HS-5 (cell line): ENCODE data around the gene RHOJ.
"Not testable (repeated sequence)": the region's sequence is repeated elsewhere in the genome, so short reads cannot be mapped to it uniquely, and the experiment has no call there.

Experiments
- DNase-seq: peaks from one replicate; pipeline ENCODE4 v3.0.0-alpha.2; 2012; ENCODE audit warnings: low read depth

The RHOJ gene

DNA sequence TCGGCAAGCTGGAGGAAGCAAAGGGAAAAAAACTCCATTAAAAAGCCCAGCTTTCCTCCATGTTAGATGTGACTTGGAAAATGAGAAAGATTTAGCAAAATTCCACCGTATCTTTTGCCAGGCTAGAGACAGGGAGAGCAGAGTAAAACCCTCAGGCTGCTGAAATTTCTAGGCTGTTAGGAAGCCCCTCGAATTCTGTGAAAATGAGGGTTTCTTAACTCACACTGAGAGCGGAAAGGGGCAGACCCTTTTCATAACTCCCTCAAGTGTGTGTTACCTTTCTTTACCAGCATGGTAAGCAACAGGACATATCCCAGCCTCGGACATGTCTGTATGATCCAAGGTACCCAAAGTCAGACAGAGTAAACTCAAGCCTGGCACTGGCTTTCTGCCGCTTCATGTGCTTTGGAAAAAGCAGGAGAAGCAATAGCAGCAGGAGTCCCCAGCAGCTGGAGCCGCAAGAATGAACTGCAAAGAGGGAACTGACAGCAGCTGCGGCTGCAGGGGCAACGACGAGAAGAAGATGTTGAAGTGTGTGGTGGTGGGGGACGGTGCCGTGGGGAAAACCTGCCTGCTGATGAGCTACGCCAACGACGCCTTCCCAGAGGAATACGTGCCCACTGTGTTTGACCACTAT lies at the start of gene RHOJ:
RHOJ (plus strand) TSS at position 37 of the 637 bp plus-strand sequence; CDS start at position 464, 427 bp downstream.
- DNase-seq: no peak

DNA sequence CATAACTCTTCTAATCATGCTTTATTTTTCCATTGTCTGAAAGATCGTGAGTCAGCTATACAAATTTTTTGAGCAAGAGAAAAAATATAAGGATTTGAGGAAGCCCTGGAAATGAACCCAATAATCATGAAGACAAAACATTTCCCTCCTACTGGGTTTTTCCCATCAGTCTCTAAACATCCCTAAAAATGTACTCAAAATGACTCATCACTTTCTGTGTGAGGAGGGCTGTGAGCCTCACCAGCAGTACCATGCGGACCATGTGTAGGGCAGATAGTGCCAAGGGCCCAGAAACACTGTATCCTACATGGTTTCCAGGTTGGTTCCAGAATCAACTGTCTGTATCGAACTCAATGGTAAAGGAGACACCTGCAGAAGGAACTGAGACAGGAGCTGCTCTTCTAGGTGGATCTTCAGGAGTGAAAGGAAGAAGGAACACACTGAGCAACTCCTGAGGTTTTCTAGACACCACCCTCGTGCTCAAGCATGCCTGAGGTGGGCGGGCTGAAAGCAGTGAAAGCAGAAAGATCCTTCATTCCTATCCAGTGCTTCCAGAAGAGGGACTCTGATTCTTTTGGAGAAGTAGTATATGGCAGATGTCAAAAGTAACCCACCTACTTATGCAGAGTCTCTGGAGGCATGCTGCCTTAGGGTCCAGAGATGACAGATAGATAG lies 48.6 kb upstream of the RHOJ start:
- DNase-seq: no peak

DNA sequence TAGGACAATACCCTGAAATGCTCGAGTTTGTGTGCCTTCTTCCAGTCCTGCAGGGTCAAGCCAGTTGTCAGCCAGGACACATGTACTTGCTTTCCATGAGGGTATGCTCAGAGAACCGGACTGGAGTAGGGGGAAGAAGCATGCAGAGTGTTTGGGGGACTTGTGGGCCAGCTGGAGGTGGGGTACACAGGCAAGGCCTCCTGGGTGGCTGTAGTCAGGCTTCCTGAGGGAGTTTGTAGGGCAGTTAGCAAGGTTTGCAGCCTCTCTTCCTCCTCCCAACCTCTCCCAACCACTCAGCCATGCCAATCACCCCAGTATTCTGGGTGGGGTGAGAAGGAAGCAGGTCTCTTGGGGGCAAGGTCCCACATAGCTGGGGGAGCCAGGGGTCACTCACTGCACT lies 47.0 kb upstream of the RHOJ start:
- no peak for DNase-seq

DNA sequence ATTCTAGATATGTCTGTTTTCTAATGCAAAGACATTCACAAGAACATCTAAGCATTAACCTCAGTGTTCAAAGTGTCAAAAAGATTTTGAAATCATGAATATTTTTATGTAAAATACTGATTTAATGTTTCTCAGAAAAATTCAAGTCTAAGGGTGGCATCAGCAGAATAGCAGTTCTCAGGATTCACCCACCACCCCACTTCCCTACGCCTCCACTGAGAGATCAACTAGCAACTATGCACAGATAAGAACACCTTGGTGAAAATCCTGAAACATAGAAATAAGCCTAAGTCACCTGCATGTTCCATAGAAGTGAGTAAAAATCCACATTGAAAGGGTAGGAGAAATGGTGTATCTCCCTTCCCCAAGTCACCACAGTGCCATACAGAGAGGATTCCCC lies 40.9 kb upstream of the RHOJ start:
- DNase-seq: no peak

DNA sequence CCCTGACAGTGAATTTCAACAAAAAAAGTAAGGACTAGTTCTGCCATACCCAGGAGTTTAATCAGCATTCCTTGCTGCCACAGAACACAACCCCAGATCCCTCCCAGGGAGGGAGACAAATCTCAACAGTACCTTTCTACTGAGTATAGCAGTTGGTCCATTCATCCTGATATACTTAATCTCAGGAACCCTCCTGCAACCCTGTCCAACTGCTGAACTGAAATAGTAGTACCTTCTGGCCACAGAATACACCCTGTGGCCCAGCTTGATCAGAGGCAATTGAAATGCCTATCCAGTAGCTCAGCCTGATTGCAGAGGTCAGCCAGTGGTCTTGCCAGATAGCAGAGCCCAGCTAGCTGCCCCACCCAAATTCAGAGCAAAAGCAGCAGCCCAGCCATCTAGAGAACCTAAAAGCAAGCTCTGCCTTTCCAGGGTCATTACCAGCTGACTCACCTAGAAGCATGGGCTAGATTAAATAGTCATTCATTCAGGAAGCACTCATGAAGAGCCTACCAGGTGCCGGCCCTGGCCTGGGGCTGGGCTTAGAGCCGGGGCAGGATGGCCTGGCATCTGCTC lies 40.0 kb upstream of the RHOJ start:
- no peak for DNase-seq

DNA sequence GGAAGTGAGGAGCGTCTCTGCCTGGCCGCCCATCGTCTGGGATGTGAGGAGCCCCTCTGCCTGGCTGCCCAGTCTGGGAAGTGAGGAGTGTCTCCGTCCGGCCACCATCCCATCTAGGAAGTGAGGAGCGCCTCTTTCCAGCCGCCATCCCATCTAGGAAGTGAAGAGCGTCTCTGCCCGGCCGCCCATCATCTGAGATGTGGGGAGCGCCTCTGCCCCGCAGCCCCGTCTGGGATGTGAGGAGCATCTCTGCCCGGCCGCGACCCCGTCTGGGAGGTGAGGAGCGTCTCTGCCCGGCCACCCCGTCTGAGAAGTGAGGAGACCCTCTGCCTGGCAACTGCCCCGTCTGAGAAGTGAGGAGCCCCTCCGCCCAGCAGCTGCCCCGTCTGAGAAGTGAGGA lies 39.0 kb upstream of the RHOJ start:
- not testable (repeated sequence) for DNase-seq

DNA sequence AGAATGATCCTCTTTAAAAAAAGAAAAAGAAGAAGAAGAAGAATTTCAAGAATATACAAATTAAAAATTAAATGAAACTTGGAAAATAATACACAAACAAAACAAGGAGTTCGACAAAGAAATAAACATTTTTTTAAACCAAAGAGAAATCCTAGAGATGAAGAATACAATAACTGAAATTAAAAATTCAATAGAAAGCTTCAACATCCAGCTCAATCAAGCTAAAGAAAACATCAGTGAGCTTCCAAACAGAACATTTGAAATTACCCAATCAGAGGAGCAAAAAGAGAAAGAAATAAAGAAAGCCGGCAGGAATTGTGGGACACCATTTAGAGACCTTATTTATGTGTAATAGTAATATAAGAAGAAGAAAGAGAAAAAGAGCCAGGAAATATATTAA lies 37.2 kb upstream of the RHOJ start:
- DNase-seq: no peak

DNA sequence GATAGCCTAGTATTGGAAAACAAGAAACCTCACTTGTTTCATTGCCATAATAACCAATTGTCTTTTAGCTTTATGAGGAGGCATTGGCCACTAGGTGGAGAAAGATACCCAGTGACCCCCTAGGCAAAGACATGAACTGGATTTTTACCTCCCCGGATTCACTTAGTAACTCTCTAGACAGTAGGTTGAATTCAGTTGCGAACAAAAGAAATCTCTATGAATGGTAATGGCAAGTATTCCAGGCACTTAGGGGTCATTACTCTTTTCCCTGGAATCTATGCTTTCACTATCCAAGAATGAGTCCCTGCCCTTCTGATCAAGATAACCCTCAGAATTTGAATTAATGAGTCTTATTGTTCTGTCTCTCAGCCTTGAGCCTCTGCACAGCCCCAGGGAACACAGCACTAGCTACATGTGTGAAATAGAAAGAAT lies 29.5 kb upstream of the RHOJ start:
- DNase-seq: no peak

DNA sequence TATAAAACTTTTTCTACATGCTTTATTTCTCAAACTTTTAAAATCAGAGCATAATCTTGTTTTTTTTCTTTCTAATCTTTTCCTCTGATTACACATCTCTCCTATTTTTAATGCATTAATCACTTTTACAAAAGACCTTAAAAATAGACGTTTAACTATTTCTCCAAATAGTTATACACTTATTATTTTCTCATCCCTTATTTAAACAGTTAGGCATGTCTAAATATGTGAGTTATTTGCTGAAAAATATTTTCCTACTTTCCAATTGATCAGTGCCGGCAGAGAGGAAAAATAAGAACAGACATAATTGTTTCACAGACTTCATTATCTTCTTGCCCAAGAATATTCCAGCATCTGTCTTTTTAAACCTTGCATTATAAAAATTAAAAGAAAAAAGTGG lies 28.7 kb upstream of the RHOJ start:
- DNase-seq: no peak

DNA sequence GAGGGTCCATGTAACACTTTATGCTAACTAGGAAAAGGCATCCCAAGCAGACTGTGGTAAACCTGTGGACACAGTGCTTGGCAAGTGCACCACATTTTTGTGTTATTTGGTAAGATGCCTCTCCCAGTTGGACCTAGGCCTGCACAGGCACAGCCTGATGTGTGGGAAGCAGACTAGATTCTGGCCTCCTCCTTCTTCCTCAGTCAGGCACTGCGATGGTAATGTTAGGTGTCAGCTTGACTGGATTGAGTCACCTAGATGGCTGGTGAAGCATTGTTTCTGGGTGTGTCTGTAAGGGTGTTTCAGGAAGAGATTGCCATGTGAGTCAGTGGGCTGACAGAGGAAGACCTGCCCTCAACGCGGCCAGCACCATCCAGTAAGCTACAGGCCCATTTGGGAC lies 25.3 kb upstream of the RHOJ start:
- no peak for DNase-seq

DNA sequence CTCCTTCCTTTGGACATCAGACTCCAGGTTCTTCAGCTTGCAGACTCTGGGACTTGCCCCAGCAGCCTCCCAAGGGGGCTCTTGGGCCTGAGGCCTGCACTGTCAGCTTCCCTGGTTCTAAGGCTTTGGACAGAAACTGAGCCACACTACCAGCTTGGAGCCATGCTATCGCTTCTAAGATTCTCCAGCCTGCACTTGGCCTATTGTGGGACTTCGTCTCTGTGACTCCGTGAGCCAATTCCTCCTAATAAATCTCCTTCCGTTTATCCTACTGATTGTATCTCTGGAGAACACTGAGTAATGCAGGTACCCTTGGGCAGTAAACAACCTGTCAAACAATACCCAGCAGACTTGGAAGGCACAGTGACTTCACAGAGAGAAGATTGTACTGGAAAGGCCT lies 24.9 kb upstream of the RHOJ start:
- DNase-seq: no peak

DNA sequence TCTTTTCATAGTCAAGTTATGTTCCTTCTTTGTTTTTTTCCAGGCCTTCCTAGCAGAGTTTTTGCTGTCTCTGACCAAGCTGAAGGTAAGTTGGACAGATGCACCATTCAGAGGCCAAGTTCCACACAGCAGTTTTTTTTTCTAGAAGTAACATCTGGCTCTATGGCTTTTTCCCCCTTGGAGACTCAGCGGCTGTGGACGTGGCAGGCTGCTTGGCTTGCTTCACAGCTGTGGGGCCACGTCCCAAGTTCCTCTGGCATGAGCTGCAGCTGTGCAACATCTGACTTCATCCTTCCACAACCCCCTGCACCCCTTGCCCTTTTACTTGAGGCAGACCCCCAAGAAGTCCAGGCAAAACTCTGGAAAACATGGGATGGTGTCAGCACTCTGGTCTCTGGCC lies 24.2 kb upstream of the RHOJ start:
- DNase-seq: no peak

DNA sequence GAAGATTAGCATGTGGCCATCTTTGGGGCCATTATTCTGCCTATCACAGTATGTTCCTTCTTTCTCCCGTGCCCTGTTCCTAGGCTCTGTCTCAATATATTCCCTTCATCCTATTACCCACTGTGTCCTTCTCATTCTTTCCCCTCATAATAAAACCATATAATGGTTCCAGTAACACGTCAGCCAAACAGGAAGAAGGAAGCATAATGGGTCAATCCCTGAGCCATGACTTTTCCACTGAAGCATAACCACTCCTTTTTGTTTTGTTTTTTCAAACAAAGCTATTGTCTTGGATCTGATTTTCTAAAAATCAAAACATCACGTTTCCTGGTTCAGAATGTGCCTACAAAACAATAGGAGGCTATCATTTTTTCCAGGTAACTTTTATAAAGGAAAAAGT lies 21.3 kb upstream of the RHOJ start:
- DNase-seq: no peak

DNA sequence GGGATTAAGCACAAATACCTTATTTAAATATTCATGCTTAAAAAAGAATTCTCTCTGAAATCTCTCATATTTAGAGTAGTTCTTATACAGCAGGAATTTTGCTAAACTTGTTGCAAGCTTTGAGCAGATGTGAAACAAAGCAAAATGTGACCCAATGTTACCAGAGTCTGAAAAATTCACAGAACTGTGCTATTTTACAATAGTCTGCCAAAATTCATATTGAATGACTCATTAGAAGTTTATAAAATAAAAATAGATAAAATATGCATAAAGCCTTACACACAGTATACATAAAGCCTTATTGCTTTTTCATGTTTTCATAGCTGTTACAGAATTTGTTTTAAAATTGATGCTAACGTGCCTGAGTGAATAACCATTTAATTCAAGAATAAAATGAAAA lies 17.8 kb upstream of the RHOJ start:
- DNase-seq: no peak

DNA sequence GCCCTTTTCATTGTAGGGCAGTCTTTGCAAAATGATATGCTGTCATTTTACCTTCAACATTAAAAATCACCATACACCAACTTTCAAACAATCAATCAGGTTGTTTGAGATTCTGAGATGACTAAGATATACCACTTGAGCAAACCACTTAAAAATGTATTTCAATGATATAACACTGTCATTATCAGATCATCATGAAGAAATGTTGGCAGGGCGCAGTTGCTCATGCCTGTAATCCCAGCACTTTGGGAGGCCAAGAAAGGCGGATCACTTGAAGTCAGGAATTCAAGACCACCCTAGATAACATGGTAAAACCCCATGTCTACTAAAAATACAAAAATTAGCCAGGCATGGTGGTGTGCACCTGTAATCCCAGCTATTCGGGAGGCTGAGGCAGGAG lies 13.0 kb upstream of the RHOJ start:
- no peak for DNase-seq

DNA sequence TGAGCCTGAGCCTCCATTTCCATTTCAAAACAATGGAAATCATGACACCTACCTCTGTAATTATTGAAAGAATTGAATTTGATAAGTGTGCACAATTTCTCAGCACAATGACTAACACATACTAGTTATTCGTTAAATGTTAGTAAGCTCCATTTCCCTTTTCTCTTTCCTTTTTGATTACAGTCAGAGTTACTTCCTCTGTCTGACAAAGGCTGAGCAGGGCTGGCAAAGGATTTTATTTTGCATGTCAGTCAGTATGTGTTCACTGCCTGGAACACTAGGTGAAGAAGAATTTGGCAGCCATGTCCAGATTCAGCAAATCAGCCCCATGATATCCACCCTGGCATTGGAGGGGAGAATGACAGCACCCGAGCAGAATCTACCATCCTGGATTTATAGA lies 12.2 kb upstream of the RHOJ start:
- no peak for DNase-seq

DNA sequence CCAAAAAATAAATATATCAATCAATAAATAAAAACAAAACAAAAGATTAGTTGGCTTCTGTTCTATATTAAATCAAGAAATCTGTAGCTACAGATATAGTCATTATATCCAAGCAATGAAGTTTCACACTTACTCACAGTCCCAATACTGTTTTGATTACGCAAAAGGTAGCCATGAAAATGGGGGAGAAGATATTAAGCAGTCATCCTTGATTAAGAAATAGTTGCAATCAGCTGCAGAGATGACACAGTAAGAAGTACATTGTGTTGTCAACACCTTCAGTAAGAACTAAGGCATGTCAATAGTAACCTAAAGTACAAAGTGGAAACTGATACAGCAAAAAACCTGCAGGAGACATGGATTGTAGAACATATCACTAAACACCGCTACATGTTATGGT lies 11.0 kb upstream of the RHOJ start:
- no peak for DNase-seq

DNA sequence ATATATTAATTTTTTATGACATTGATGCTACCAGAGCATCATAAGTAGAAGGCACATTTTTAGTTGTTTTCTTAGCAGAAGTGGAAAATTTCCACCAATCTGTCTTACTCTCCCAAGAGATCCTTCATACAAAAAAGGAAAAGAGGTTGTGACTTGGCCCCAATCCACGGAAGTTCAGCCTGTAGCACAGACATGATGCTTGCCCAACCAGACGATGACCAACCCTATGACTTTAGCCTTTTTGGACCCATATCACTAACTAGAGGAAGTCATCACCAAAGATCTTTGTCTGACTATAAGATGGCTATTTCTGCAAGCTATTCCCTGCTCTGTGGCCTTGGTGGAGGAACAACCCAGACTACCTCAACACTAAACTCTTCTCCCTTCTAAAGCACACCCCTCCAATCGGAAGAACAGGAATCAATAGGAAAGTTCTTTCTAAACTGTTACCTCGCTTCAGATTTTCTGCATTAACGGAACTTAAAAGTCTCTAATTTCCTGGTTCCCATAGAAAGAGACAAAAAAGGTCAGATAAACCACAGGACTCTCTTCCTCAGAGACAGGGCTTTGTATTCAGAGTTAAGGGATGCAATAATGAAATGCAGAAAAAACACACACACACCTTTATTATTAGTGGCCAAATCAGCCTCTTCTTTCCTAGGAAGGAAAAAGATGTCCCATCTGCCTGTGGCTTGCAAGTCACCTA lies 4.1 kb upstream of the RHOJ start:
- DNase-seq: no peak

DNA sequence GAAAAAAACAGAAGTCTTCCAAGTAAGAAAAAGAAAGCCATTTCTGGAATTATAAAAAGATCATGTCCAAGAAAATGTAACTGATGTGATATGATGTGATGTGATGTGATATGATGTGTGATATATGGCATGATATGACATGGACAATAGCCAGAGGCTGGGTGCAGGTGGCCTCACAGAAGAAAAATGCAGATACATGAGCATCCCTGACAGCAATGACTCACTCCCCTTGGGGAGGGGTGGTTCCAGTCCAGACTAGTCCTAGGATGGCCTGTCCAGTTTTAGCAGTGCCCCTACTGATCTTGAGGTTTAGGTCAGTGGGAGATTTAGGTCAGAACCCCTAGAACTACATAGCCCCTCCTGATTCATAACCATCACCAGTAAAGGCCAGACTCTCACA lies 3.5 kb upstream of the RHOJ start:
- DNase-seq: no peak

DNA sequence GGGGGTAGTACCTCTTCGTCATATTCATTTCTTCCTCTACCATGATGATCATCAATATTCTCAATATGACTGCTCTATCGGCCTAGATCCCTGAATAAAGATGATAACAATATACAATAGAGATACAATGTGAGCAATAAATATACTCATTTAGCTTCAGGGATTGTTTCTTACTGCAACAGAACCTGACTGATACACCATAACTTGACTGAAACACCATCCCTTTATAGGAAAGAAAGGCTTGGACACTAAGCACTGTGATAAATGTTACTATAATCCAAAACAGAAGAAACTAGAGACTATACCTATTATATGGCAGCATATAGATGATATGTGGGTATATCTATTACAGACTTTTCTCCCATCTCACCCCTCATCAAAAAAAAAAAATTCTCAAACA lies 1.2 kb upstream of the RHOJ start:
- no peak for DNase-seq

DNA sequence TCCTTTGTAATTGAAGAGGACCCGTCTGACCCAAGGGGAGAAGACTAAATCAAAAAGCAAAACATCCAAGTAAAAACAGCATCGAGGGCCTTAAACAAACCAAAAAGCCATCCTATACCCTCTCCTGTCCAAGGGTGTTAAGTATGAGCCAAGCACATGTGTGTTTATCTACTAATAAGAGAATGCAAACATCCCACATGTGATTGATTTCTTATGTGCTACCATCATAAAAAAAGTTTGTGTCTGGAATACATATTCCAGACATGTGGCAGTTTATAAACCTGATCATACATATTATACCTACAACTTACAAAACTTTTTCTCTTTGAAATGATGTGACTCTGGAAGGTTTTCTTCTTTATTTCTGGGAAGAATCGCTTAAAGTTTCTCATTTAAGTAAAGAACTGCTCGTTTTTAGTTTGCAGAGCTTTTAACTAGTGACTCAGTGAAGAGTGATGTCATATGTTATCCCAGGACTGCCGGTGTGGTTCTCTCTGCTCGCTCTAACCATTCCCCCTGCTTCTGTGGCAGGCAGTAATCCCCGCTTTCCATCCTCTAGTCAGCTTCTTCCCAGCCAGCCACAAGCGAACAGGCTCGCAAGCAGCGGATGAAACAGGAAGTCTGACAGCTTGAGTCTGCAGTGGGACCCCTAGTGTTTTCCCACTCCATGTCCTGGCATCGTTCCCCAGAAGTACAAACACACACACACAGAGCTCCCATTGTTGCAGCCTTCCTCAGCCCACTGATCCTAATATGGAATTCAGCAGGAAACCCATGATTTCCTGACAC lies 431 bp upstream of the RHOJ start:
- DNase-seq: peak; percentile 28

DNA sequence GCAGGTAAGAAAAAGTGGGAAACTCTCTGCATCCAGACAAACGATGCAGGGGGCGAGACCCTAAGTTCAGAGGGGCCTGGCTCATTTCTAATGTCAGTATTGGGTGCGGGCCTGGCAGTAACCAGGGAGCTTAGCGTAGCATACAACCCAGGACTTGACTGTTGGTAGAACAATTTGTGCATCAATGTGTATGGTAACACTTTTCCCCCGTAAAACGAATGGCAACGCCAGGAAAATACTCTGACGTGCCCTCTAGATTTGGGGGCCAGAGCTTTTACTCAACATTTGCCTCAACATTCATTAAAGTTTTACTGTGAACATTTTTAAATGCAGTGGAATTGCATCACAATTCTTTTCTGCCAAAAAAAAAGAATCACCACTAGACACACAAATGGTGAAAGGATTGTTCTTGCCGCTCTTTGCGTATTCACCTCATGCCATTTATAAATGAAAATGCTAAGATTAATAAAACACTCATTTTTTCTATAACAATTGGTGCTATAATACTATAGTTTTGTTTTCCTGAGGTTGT lies 867 bp downstream of the RHOJ start:
- DNase-seq: no peak
